Pons (tissue), 1 donor: ENCODE data around the gene MSL2.
A peak's percentile ranks its signal among the peaks of the same experiment; 100 is the strongest.
"Not testable (repeated sequence)": the region's sequence is repeated elsewhere in the genome, so short reads cannot be mapped to it uniquely, and the experiment has no call there.

Experiments used
- DNase-seq: peaks from one replicate; pipeline ENCODE4 v3.0.0-alpha.2; 2016; ENCODE audit warnings: low spot score

MSL2 gene

GRCh38 chr3:136192831-136193230 is 3.3 kb downstream of the MSL2 start:
- DNase-seq, result peak; percentile 26

GRCh38 chr3:136192195-136192594 is 3.9 kb downstream of the MSL2 start:
- not testable (repeated sequence) for DNase-seq

GRCh38 chr3:136189859-136190617 is 6.1 kb downstream of the MSL2 start:
- no peak for DNase-seq

- no peak for DNase-seq
These were observed 7.1 kb downstream of the MSL2 start for GRCh38 chr3:136189043-136189442.

GRCh38 chr3:136187868-136188267 is 8.3 kb downstream of the MSL2 start:
- DNase-seq, result no peak

- no peak for DNase-seq
These were observed 9.3 kb downstream of the MSL2 start for GRCh38 chr3:136186846-136187245.

- no peak for DNase-seq
These were observed 9.8 kb downstream of the MSL2 start for GRCh38 chr3:136186344-136186743.

GRCh38 chr3:136184703-136185102 is 11.4 kb downstream of the MSL2 start:
- DNase-seq, result no peak

- DNase-seq, result no peak
These were observed 14.4 kb downstream of the MSL2 start for GRCh38 chr3:136181741-136182140.

- no peak for DNase-seq
These were observed 18.3 kb downstream of the MSL2 start for GRCh38 chr3:136177876-136178275.

- no peak for DNase-seq
These were observed 22.1 kb downstream of the MSL2 start for GRCh38 chr3:136173939-136174490.

- no peak for DNase-seq
These were observed 25.0 kb downstream of the MSL2 start for GRCh38 chr3:136171097-136171542.

- not testable (repeated sequence) for DNase-seq
These were observed 27.9 kb downstream of the MSL2 start for GRCh38 chr3:136168236-136168635.

GRCh38 chr3:136166507-136166906 is 29.6 kb downstream of the MSL2 start:
- no peak for DNase-seq

GRCh38 chr3:136163607-136164006 is 32.5 kb downstream of the MSL2 start:
- not testable (repeated sequence) for DNase-seq

GRCh38 chr3:136162322-136162721 is 33.8 kb downstream of the MSL2 start:
- no peak for DNase-seq

GRCh38 chr3:136161516-136161915 is 34.6 kb downstream of the MSL2 start:
- DNase-seq, result no peak

GRCh38 chr3:136152963-136153362 is 43.2 kb downstream of the MSL2 start:
- DNase-seq, result no peak

- DNase-seq, result no peak
These were observed 43.8 kb downstream of the MSL2 start for GRCh38 chr3:136152176-136152843.

- DNase-seq, result no peak
These were observed 44.9 kb downstream of the MSL2 start for GRCh38 chr3:136151219-136151618.

- DNase-seq, result no peak
These were observed 46.5 kb downstream of the MSL2 start for GRCh38 chr3:136149667-136150066.

- no peak for DNase-seq
These were observed 49.0 kb downstream of the MSL2 start for GRCh38 chr3:136146981-136147729.
